Natural killer cell (primary cell): ENCODE results near the gene OR1I1. TPM values are rescaled to one million over a fixed set of nuclear protein-coding genes. Genes with fewer than 3 reads are reported as not detected.

Source experiments
- ATAC-seq, 3 donors: fragments of 150-1000 bp in 2 of 3; fragments of 200-7000 bp in 1 of 3; cut with Tn5 transposase; 1 replicate in 1 of 3; 2 replicates in 2 of 3; pipeline ENCODE4 v1.10.0; 2021; ENCODE audit warnings: mild to moderate bottlenecking in 2 of 3, moderate library complexity in 2 of 3
- DNase-seq, 2 donors: peaks; one replicate each; pipeline versions ENCODE4 v3.0.0 to v3.0.0-alpha.2; 2013 to 2021; ENCODE audit warnings: mixed read lengths in 1 of 2
- H3K27ac ChIP-seq: one replicate; pipeline ENCODE4 v1.5.1; 2013; ENCODE audit warnings: mild to moderate bottlenecking, low read length
- H3K27me3 ChIP-seq: one replicate; pipeline ENCODE4 v1.6.1; 2013; ENCODE audit warnings: low read length; ENCODE audit not compliant: control insufficient read depth, insufficient read depth
- H3K36me3 ChIP-seq: one replicate; pipeline ENCODE4 v1.6.1; 2013; ENCODE audit warnings: low read length; ENCODE audit not compliant: control insufficient read depth, insufficient read depth
- H3K4me1 ChIP-seq: one replicate; pipeline ENCODE4 v1.6.1; 2013; ENCODE audit warnings: low read length; ENCODE audit not compliant: control insufficient read depth, insufficient read depth
- H3K4me3 ChIP-seq: one replicate; pipeline ENCODE4 v1.5.1; 2013; ENCODE audit warnings: low read length
- H3K9me3 ChIP-seq: one replicate; pipeline ENCODE4 v1.6.1; 2013; ENCODE audit warnings: low read length; ENCODE audit not compliant: control insufficient read depth, insufficient read depth
- H3K27ac Mint-ChIP-seq, 2 donors: one replicate each; pipeline ENCODE4 v1.8.0; 2022; ENCODE audit warnings: mild to moderate bottlenecking in 2 of 2, mixed read lengths in 2 of 2, moderate library complexity in 1 of 2
- H3K27me3 Mint-ChIP-seq, 2 donors: one replicate each; pipeline ENCODE4 v1.8.0; 2022; ENCODE audit warnings: low read depth in 2 of 2, mixed read lengths in 2 of 2
- H3K36me3 Mint-ChIP-seq: one replicate; pipeline ENCODE4 v1.8.0; 2022; ENCODE audit warnings: mixed read lengths
- H3K4me1 Mint-ChIP-seq, 2 donors: one replicate each; pipeline ENCODE4 v1.8.0; 2022; ENCODE audit warnings: mixed read lengths in 2 of 2
- H3K4me3 Mint-ChIP-seq: one replicate; pipeline ENCODE4 v1.8.0; 2022; ENCODE audit warnings: mild to moderate bottlenecking, moderate library complexity, mixed read lengths
- H3K9me3 Mint-ChIP-seq, 2 donors: one replicate each; pipeline ENCODE4 v1.8.0; 2022; ENCODE audit warnings: mixed read lengths in 2 of 2
- WGBS: methylation state at CpG from one replicate; pipeline ENCODE4 v1.1.7; 2013; ENCODE audit warnings: missing lambda C conversion rate; ENCODE audit not compliant: insufficient coverage; 5-methylcytosine and 5-hydroxymethylcytosine counted together
- intact Hi-C: fragments of 100-400 bp; cut with micrococcal nuclease; formaldehyde crosslinking; loops from one replicate; pipeline ENCODE4 v1.14.2; 2022
- total RNA-seq, 4 donors: library from RNA; stranded (reverse); fragments of 120-200 nt in 1 of 4; gene quantifications; one replicate each; pipeline versions ENCODE4 v1.2.3 to v1.2.4, GENCODE V29; 2013 to 2022
- TF ChIP-seq, protein P1 (sequence below): fragments of 200-600 bp; IDR thresholded peaks from one replicate; pipeline ENCODE4 v1.8.0; 2022; ENCODE audit warnings: antibody characterized with exemption

OR1I1 gene
- total RNA-seq, 3 donors from 2014 or later (not counting 1 experiment from before 2014, with no cell fraction given), result not detected

GRCh38 chr19:15129856-15130585, 48.0 kb downstream of the OR1I1 start:
- H3K9me3 ChIP-seq, result no peaks in the 10 kb centered on the region
- no peak for ATAC-seq
- intact Hi-C loops, result no loop called here
- no peak overlapping the region for H3K4me3 ChIP-seq
- H3K36me3 ChIP-seq, result no peaks in the 10 kb centered on the region
- WGBS, result 79% methylated on average over 13 of the region's 16 CpGs
- peak in 1 of 2 donors; percentile 68 for DNase-seq
- TF ChIP-seq, protein P1, sequence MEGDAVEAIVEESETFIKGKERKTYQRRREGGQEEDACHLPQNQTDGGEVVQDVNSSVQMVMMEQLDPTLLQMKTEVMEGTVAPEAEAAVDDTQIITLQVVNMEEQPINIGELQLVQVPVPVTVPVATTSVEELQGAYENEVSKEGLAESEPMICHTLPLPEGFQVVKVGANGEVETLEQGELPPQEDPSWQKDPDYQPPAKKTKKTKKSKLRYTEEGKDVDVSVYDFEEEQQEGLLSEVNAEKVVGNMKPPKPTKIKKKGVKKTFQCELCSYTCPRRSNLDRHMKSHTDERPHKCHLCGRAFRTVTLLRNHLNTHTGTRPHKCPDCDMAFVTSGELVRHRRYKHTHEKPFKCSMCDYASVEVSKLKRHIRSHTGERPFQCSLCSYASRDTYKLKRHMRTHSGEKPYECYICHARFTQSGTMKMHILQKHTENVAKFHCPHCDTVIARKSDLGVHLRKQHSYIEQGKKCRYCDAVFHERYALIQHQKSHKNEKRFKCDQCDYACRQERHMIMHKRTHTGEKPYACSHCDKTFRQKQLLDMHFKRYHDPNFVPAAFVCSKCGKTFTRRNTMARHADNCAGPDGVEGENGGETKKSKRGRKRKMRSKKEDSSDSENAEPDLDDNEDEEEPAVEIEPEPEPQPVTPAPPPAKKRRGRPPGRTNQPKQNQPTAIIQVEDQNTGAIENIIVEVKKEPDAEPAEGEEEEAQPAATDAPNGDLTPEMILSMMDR, result no peak
- H3K27me3 Mint-ChIP-seq, result peaks cover 4 to 15% of the 10 kb centered on the region in 2 donors
- H3K4me1 ChIP-seq, result peaks cover 4% of the 10 kb centered on the region
- H3K27me3 ChIP-seq, result peaks cover 3% of the 10 kb centered on the region
- H3K9me3 Mint-ChIP-seq, result no peaks in the 10 kb centered on the region
- no peaks in the 10 kb centered on the region for H3K36me3 Mint-ChIP-seq
- H3K4me1 Mint-ChIP-seq, result peaks cover 8 to 10% of the 10 kb centered on the region in 2 donors
- H3K4me3 Mint-ChIP-seq, result no peak overlapping the region
- H3K27ac ChIP-seq, result no peak overlapping the region
- no peak overlapping the region for H3K27ac Mint-ChIP-seq

DNA sequence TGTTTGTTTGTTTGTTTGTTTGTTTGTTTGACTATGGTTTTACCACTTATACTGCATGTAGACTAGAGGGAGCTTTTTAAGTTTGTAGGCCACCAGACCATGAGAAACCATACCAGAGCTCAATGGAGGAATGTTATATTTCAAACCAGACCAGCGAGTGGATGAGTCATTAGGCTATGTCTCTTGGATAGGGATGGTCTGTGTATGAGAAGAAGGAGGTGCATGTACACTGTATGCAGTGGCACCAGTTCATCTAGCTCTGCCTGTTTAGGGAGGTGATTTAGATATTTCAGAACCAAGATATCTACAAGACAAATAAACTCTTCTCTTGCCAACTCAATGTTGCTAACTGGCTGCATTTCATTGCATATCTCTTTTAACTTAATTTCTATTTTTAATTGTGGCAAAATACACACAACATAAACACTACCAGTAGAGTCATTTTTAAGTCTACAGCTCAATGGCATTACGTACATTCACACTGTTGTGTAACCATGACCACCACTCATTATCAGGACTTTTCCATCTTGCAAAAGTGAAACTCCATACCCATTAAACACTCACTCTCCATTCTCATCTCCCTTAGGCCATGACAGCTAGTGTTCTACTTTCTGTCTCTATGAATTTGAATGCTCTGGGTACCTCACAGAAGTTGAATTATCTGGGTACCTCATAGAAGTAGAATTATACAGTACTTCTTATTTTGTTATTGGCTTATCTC, 54.4 kb downstream of the OR1I1 start:
- DNase-seq, result no peak
- H3K27ac Mint-ChIP-seq, result no peak overlapping the region
- H3K4me3 Mint-ChIP-seq, result no peak overlapping the region
- Histone ChIP-seq H3K4me1 (no peaks in the 10 kb centered on the region), H3K27ac (no peak overlapping the region), H3K36me3 (no peaks in the 10 kb centered on the region), H3K4me3 (no peak overlapping the region), H3K9me3 (peaks cover 4% of the 10 kb centered on the region), H3K27me3 (peaks cover 3% of the 10 kb centered on the region)
- 79% methylated on average over 2 of the region's 2 CpGs for WGBS
- H3K27me3 Mint-ChIP-seq, result peaks cover 10 to 18% of the 10 kb centered on the region in 2 donors
- no peaks in the 10 kb centered on the region for H3K4me1 Mint-ChIP-seq
- H3K9me3 Mint-ChIP-seq, result peaks cover 0 to 3% of the 10 kb centered on the region in 2 donors
- no peak for ATAC-seq
- peaks cover 7% of the 10 kb centered on the region for H3K36me3 Mint-ChIP-seq
- TF ChIP-seq, protein P1, result no peak
- intact Hi-C loops, result no loop called here

DNA sequence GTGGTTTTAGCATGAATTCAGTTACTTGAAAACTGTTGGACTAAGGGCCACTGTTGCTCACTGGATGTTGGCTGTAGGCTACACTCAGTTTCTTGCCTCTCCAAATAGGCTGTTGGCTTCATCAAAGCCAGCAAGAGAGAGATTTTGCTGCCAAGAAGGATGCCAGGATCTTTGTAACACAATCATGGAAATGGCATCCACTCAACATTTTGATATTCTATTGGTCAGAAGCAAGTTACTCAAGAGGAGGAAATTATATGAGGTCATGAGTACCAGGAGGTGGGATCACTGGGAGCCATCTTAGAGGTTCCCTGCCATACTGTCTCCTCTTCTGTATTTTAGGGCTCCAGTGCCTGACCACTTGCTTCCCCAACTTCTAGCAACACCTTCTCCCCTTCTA, 55.8 kb downstream of the OR1I1 start:
- no peak for DNase-seq
- H3K4me3 Mint-ChIP-seq, result no peak overlapping the region
- intact Hi-C loops, result no loop called here
- no peaks in the 10 kb centered on the region for H3K4me1 Mint-ChIP-seq
- ATAC-seq, result no peak
- H3K4me3 ChIP-seq, result no peak overlapping the region
- TF ChIP-seq, protein P1, result no peak
- H3K9me3 Mint-ChIP-seq, result peaks cover 0 to 3% of the 10 kb centered on the region in 2 donors
- H3K36me3 Mint-ChIP-seq, result peaks cover 7% of the 10 kb centered on the region
- H3K27ac Mint-ChIP-seq, result no peak overlapping the region
- peaks cover 5% of the 10 kb centered on the region for H3K27me3 ChIP-seq
- H3K27me3 Mint-ChIP-seq, result peaks cover 14 to 17% of the 10 kb centered on the region in 2 donors
- H3K27ac ChIP-seq, result no peak overlapping the region
- H3K9me3 ChIP-seq, result peaks cover 4% of the 10 kb centered on the region
- no peaks in the 10 kb centered on the region for H3K36me3 ChIP-seq
- no peaks in the 10 kb centered on the region for H3K4me1 ChIP-seq
